Measurements from ENCODE around the gene COL19A1.

The COL19A1 gene

GRCh38 chr6:70162972-70163371 lies 296.6 kb downstream of the COL19A1 start:
- Mint-ChIP-seq H3K4me3 (no peak overlapping the region), H3K9me3 (no peaks in the 10 kb centered on the region)
- no peak for TF ChIP-seq CTCF (IDR thresholded peaks at IDR 0.05)

GRCh38 chr6:70163795-70164194 lies 297.4 kb downstream of the COL19A1 start:
- no peak for TF ChIP-seq CTCF (IDR thresholded peaks at IDR 0.05)
- no peak for DNase-seq
- Mint-ChIP-seq H3K4me3 (no peak overlapping the region), H3K9me3 (no peaks in the 10 kb centered on the region), H3K27me3 (ENCODE audit: low read depth, poor library complexity) (peaks cover 4% of the 10 kb centered on the region), H3K4me1 (peaks cover 12% of the 10 kb centered on the region), H3K36me3 (ENCODE audit: low read depth) (no peaks in the 10 kb centered on the region), H3K27ac (no peak overlapping the region)

More at GRCh38 chr6:70162972-70163371, 296.6 kb downstream of the COL19A1 start:
- H3K4me1 Mint-ChIP-seq: peaks cover 12% of the 10 kb centered on the region
- H3K27ac Mint-ChIP-seq: no peak overlapping the region
- H3K36me3 Mint-ChIP-seq (ENCODE audit: low read depth): no peaks in the 10 kb centered on the region
- DNase-seq: no peak
- peaks cover 4% of the 10 kb centered on the region for H3K27me3 Mint-ChIP-seq (ENCODE audit: low read depth, poor library complexity)

GRCh38 chr6:70164556-70164955 lies 298.2 kb downstream of the COL19A1 start:
- no peaks in the 10 kb centered on the region for H3K36me3 Mint-ChIP-seq (ENCODE audit: low read depth)
- H3K9me3 Mint-ChIP-seq: no peaks in the 10 kb centered on the region
- H3K27ac Mint-ChIP-seq: no peak overlapping the region
- no peak overlapping the region for H3K4me3 Mint-ChIP-seq
- H3K27me3 Mint-ChIP-seq (ENCODE audit: low read depth, poor library complexity): peaks cover 4% of the 10 kb centered on the region
- TF ChIP-seq CTCF (IDR thresholded peaks at IDR 0.05): no peak
- DNase-seq: no peak
- H3K4me1 Mint-ChIP-seq: peaks cover 12% of the 10 kb centered on the region

- Mint-ChIP-seq H3K27me3 (ENCODE audit: low read depth, poor library complexity) (peaks cover 4% of the 10 kb centered on the region), H3K4me1 (peaks cover 12% of the 10 kb centered on the region), H3K27ac (peak overlapping the region; percentile 15), H3K36me3 (ENCODE audit: low read depth) (no peaks in the 10 kb centered on the region), H3K4me3 (peak overlapping the region; percentile 75), H3K9me3 (no peaks in the 10 kb centered on the region)
- peak; percentile 78 for TF ChIP-seq CTCF (IDR thresholded peaks at IDR 0.05)
- DNase-seq: peak; percentile 69
Observed at GRCh38 chr6:70166088-70166958, 300.0 kb downstream of the COL19A1 start.

GRCh38 chr6:70168681-70169377 lies 302.5 kb downstream of the COL19A1 start:
- Mint-ChIP-seq H3K4me3 (no peak overlapping the region), H3K9me3 (no peaks in the 10 kb centered on the region), H3K36me3 (ENCODE audit: low read depth) (no peaks in the 10 kb centered on the region), H3K4me1 (peaks cover 12% of the 10 kb centered on the region), H3K27ac (no peak overlapping the region), H3K27me3 (ENCODE audit: low read depth, poor library complexity) (peaks cover 10% of the 10 kb centered on the region)
- DNase-seq: no peak
- no peak for TF ChIP-seq CTCF (IDR thresholded peaks at IDR 0.05)
